Measurements from ENCODE around the gene TPX2. TPM values are rescaled to one million over a fixed set of nuclear protein-coding genes. Genes with fewer than 3 reads are reported as not detected.

Gene TPX2
- total RNA-seq, 4 donors from 2014 or later: 3.2 to 15.7 (median 7.8) TPM

DNA sequence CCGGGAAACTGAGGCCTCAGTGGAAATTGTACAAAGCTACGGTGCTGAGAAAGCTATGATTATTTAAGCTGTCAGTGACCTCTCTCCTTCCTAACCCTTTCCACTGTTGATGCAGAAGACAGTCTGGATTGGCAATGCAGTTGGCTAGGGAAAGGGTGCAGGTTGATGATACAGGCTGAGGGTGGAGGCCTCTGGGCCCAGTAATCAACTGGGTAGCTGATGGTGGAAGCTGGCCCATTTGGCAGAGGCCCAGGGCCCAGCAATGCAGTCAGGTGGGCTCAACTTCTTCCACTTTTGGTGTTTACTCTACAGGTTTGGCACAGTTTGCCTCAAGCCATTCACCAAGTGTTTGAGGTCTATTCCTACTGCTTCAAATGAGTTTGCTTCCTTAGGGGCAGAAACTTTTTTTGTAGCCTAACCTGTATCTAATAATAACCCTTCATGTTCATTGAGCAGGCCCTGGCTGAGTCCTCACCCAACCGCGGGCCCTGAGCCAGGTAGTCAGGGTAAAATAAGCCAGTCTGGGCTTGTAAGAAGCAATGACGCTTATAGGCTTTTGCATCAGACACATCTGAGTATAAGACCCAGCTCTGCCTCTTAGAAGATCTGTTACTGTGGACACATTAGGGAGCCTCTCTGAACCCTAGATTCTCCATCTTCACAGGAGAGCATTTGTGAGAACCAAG, 28.5 kb upstream of the TPX2 start:
- TF ChIP-seq, protein P1, sequence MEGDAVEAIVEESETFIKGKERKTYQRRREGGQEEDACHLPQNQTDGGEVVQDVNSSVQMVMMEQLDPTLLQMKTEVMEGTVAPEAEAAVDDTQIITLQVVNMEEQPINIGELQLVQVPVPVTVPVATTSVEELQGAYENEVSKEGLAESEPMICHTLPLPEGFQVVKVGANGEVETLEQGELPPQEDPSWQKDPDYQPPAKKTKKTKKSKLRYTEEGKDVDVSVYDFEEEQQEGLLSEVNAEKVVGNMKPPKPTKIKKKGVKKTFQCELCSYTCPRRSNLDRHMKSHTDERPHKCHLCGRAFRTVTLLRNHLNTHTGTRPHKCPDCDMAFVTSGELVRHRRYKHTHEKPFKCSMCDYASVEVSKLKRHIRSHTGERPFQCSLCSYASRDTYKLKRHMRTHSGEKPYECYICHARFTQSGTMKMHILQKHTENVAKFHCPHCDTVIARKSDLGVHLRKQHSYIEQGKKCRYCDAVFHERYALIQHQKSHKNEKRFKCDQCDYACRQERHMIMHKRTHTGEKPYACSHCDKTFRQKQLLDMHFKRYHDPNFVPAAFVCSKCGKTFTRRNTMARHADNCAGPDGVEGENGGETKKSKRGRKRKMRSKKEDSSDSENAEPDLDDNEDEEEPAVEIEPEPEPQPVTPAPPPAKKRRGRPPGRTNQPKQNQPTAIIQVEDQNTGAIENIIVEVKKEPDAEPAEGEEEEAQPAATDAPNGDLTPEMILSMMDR (IDR thresholded peaks at IDR 0.05): no peak
- TF ChIP-seq POLR2AphosphoS5 (IDR thresholded peaks at IDR 0.05) (no peak), POLR2A (IDR thresholded peaks at IDR 0.05) (no peak), EP300 (IDR thresholded peaks at IDR 0.05; ENCODE audit: low read depth) (no peak)
- Histone ChIP-seq H3K36me3 (peaks cover 0 to 8% (median 3%) of the 10 kb centered on the region in 4 donors), H3K4me3 (no peak overlapping the region), H3K27me3 (no peaks in the 10 kb centered on the region), H3K27ac (peak overlapping the region; percentile 83 to 98 (median 86)), H3K4me1 (peaks cover 60 to 71% (median 66%) of the 10 kb centered on the region in 4 donors), H3K9me3 (no peaks in the 10 kb centered on the region)
- no peak for DNase-seq
- intact Hi-C loops (cut with DNase I; ENCODE audit: low total_unique reads) (no loop called here), in situ Hi-C loops (cut with MboI; ENCODE audit: low pct_ligation_motif_present in 1 of 4, low pct_unique_long_range_greater_than_20kb in 1 of 4, low sequenced_read_pairs in 3 of 4) (no loop called here)
- 64 to 92% methylated on average over 2 to 5 of the region's 5 CpGs for WGBS, 2 donors (ENCODE audit: low coverage in 1 of 2)

DNA sequence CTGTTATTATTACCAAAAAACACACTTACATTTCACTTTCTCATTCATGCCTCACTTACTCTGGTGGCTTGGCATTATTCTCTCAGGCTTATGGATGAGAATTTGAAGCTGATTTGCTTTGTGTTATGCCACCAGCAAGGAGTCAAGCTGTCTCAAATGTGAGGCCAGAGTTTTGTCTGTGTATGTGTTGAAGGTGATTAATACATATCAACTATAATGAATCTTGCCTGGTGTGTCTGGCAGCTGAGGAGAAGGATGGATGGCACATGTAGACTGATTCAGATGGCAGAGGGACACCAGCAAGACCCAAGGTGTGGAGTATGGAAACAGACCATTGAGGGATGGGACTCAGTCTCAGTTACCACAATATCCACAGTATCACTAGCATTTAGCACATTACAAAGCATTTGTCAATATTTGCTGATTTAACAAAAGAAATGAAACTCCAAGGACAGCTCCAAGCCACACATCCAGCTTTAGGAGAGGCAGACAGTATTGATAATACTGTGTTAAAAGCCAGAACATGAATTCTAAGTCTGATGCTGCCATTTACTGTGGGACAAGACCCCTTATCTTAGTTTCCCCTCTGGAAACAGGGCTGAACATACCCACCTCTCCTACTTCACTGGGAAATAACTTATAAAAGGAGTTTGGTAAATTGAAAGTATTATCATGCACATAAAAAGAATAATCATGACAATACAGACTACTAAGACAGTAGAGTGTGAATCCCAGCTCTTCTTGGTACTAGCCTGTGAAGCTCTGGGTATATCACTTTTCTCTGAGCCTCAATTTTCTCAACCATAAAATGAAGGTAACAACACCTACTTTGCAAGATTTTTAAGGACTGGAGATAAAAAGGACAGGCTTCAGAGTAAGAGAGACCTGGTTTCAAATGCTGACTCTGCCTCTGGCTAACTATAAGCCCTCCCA, 27.6 kb upstream of the TPX2 start:
- H3K36me3 ChIP-seq: peaks cover 0 to 8% (median 3%) of the 10 kb centered on the region in 4 donors
- H3K27ac ChIP-seq: peak overlapping the region; percentile 83 to 98 (median 86)
- TF ChIP-seq POLR2AphosphoS5 (IDR thresholded peaks at IDR 0.05) (no peak), POLR2A (IDR thresholded peaks at IDR 0.05) (no peak), EP300 (IDR thresholded peaks at IDR 0.05; ENCODE audit: low read depth) (no peak)
- TF ChIP-seq, protein P1 (IDR thresholded peaks at IDR 0.05): no peak
- H3K9me3 ChIP-seq: no peaks in the 10 kb centered on the region
- H3K4me3 ChIP-seq: no peak overlapping the region
- no peak for DNase-seq
- intact Hi-C loops (cut with DNase I; ENCODE audit: low total_unique reads) (no loop called here), in situ Hi-C loops (cut with MboI; ENCODE audit: low pct_ligation_motif_present in 1 of 4, low pct_unique_long_range_greater_than_20kb in 1 of 4, low sequenced_read_pairs in 3 of 4) (no loop called here)
- no peaks in the 10 kb centered on the region for H3K27me3 ChIP-seq
- peaks cover 65 to 76% (median 67%) of the 10 kb centered on the region in 4 donors for H3K4me1 ChIP-seq

DNA sequence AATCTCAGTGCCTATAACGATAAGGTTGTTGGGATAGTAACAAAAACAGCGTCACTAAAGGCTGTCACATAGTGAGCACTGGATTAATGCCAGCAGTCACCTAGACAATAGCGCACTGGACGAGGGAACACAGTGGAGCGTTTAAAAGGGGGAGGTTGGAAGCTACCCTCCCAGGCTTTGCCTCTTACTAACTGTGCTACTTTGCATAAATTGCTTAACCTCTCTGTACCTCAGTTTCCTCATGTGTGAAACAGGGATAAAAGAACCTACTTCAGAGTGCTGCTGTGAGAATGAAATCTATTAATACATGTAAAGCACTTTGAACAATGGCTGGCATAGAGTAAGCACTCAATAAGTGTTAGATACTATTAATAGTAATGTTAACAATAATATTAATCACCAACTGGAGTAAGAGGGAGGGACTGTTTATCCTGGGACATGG, 27.0 kb upstream of the TPX2 start:
- Histone ChIP-seq H3K4me3 (no peak overlapping the region), H3K27ac (peak overlapping the region; percentile 83 to 98 (median 86)), H3K27me3 (no peaks in the 10 kb centered on the region), H3K4me1 (peaks cover 69 to 83% (median 71%) of the 10 kb centered on the region in 4 donors), H3K9me3 (no peaks in the 10 kb centered on the region), H3K36me3 (peaks cover 0 to 4% (median 1%) of the 10 kb centered on the region in 4 donors)
- TF ChIP-seq POLR2A (IDR thresholded peaks at IDR 0.05) (no peak), POLR2AphosphoS5 (IDR thresholded peaks at IDR 0.05) (no peak), EP300 (IDR thresholded peaks at IDR 0.05; ENCODE audit: low read depth) (no peak)
- TF ChIP-seq, protein P1 (IDR thresholded peaks at IDR 0.05): no peak
- in situ Hi-C loops (cut with MboI; ENCODE audit: low pct_ligation_motif_present in 1 of 4, low pct_unique_long_range_greater_than_20kb in 1 of 4, low sequenced_read_pairs in 3 of 4) (no loop called here), intact Hi-C loops (cut with DNase I; ENCODE audit: low total_unique reads) (no loop called here)
- WGBS, 2 donors (ENCODE audit: low coverage in 1 of 2): 20 to 31% methylated on average over 1 to 5 of the region's 5 CpGs
- no peak for DNase-seq
